HG02852 (cell line): Measurements from ENCODE around the gene SUCLG2.

ENCODE experiments used
- ATAC-seq: cut with Tn5 transposase; IDR thresholded peaks from one replicate; pipeline ENCODE4 v1.9.1; 2021; ENCODE audit warnings: mild to moderate bottlenecking, moderate library complexity; ENCODE audit not compliant: unreplicated experiment

SUCLG2 gene

GRCh38 chr3:67461667-67462142, 192.7 kb downstream of the SUCLG2 start:
- no peak for ATAC-seq

GRCh38 chr3:67460841-67461510, 193.4 kb downstream of the SUCLG2 start:
- no peak for ATAC-seq

- no peak for ATAC-seq
These were observed 194.6 kb downstream of the SUCLG2 start for GRCh38 chr3:67459796-67460195.

- ATAC-seq: no peak
These were observed 195.4 kb downstream of the SUCLG2 start for GRCh38 chr3:67458896-67459530.

GRCh38 chr3:67458408-67458807, 196.0 kb downstream of the SUCLG2 start:
- no peak for ATAC-seq

- ATAC-seq: no peak
These were observed 200.8 kb downstream of the SUCLG2 start for GRCh38 chr3:67453628-67454027.

GRCh38 chr3:67450153-67450552, 204.3 kb downstream of the SUCLG2 start:
- ATAC-seq: no peak

GRCh38 chr3:67447393-67447792, 207.0 kb downstream of the SUCLG2 start:
- ATAC-seq: no peak

GRCh38 chr3:67437789-67438188, 216.6 kb downstream of the SUCLG2 start:
- ATAC-seq: no peak

- no peak for ATAC-seq
These were observed 217.3 kb downstream of the SUCLG2 start for GRCh38 chr3:67437090-67437489.

GRCh38 chr3:67433109-67433508, 221.3 kb downstream of the SUCLG2 start:
- ATAC-seq: no peak

GRCh38 chr3:67431887-67432286, 222.5 kb downstream of the SUCLG2 start:
- no peak for ATAC-seq

- ATAC-seq: no peak
These were observed 230.7 kb downstream of the SUCLG2 start for GRCh38 chr3:67423722-67424121.

GRCh38 chr3:67421912-67422311, 232.5 kb downstream of the SUCLG2 start:
- no peak for ATAC-seq

GRCh38 chr3:67419779-67420178, 234.6 kb downstream of the SUCLG2 start:
- no peak for ATAC-seq

- no peak for ATAC-seq
These were observed 235.2 kb downstream of the SUCLG2 start for GRCh38 chr3:67419218-67419529.

- ATAC-seq: no peak
These were observed 235.8 kb downstream of the SUCLG2 start for GRCh38 chr3:67418426-67419217.

GRCh38 chr3:67416703-67417102, 237.7 kb downstream of the SUCLG2 start:
- ATAC-seq: no peak

- ATAC-seq: no peak
These were observed 238.9 kb downstream of the SUCLG2 start for GRCh38 chr3:67415511-67415910.

- ATAC-seq: no peak
These were observed 239.7 kb downstream of the SUCLG2 start for GRCh38 chr3:67414740-67415139.

- ATAC-seq: no peak
These were observed 249.2 kb downstream of the SUCLG2 start for GRCh38 chr3:67405193-67405592.

- ATAC-seq: no peak
These were observed 251.5 kb downstream of the SUCLG2 start for GRCh38 chr3:67402873-67403272.
